HG02970 (cell line): ENCODE measurements around the gene CCDC183.
"Not testable (repeated sequence)": the region's sequence is repeated elsewhere in the genome, so short reads cannot be mapped to it uniquely, and the experiment has no call there.

Experiments used
- ATAC-seq: cut with Tn5 transposase; IDR thresholded peaks from one replicate; pipeline ENCODE4 v1.9.1; 2021; ENCODE audit warnings: mild to moderate bottlenecking, moderate library complexity, moderate number of reproducible peaks; ENCODE audit not compliant: unreplicated experiment, low FRiP score

The CCDC183 gene

GRCh38 chr9:136835932-136836904 lies 40.1 kb downstream of the CCDC183 start:
- no peak for ATAC-seq

- ATAC-seq: no peak
These were observed 41.2 kb downstream of the CCDC183 start for GRCh38 chr9:136837146-136837855.

- not testable (repeated sequence) for ATAC-seq
These were observed 41.7 kb downstream of the CCDC183 start for GRCh38 chr9:136837856-136838277.

GRCh38 chr9:136838314-136839228 lies 42.4 kb downstream of the CCDC183 start:
- no peak for ATAC-seq

GRCh38 chr9:136839229-136840139 lies 43.3 kb downstream of the CCDC183 start:
- ATAC-seq: no peak

GRCh38 chr9:136840140-136840876 lies 44.2 kb downstream of the CCDC183 start:
- ATAC-seq: no peak

- no peak for ATAC-seq
These were observed 44.9 kb downstream of the CCDC183 start for GRCh38 chr9:136840877-136841645.

- ATAC-seq: not testable (repeated sequence)
These were observed 45.7 kb downstream of the CCDC183 start for GRCh38 chr9:136841646-136842379.

- ATAC-seq: not testable (repeated sequence)
These were observed 46.3 kb downstream of the CCDC183 start, which contains the start of gene AJM1 for GRCh38 chr9:136842380-136842948. AJM1 (plus strand) TSS chr9:136842478; CDS start chr9:136844415, 1,937 bp downstream.

GRCh38 chr9:136843159-136843800 lies 47.1 kb downstream of the CCDC183 start:
- not testable (repeated sequence) for ATAC-seq

GRCh38 chr9:136843801-136844740 lies 47.9 kb downstream of the CCDC183 start:
- ATAC-seq: not testable (repeated sequence)

- ATAC-seq: no peak
These were observed 48.8 kb downstream of the CCDC183 start for GRCh38 chr9:136844761-136845464.

GRCh38 chr9:136845465-136846260 lies 49.5 kb downstream of the CCDC183 start:
- ATAC-seq: no peak
